CD4-positive, alpha-beta T cell treated with Interleukin-1 beta for 1 hour (primary cell): ENCODE data around the gene SHROOM3.
"Not testable (repeated sequence)": the region's sequence is repeated elsewhere in the genome, so short reads cannot be mapped to it uniquely, and the experiment has no call there.

Source experiments
- DNase-seq, 2 donors: peaks; one replicate each; pipeline ENCODE4 v3.0.0-alpha.2; 2020 to 2022

SHROOM3 gene

DNA sequence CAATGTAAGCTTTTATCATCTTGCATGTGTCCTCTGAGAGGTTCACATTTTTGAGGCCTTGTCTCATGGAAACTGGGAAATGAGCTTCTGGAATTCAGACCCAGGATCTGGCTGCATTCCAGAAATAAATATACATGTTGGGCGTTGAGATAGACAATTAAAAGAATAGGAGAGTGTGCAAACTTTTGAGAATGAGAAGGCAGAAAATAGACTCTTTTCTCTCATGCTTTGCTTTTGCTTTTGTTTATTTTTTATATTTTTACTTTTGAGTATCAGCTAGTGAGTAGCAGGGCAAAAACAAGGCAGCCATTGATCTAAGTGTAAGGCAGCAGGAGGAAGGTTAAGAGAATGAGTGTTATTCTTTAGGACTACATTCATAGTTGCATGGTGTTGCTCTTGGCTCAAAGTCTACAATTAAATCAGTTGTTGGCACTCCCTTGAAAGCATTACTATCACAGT, 12.4 kb downstream of the SHROOM3 start:
- no peak for DNase-seq

DNA sequence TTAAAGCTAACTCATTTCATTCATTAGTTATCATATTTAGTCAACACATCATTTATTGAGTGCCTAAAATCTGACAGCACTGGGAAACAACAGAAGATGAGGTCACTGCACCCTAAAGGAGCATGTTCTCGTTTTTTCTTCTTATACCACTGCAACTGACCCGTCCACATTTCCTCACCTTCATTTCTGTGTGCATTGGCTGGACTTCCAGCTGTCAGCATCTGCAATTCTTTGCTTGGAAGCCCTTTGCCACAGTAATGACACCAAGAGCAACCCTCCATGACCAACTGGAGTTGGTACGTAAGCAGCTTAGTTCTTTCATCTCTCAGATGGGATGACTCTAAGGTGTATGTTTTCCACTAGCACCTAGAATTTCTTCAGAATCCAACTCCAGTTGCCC, 13.2 kb downstream of the SHROOM3 start:
- DNase-seq: no peak

DNA sequence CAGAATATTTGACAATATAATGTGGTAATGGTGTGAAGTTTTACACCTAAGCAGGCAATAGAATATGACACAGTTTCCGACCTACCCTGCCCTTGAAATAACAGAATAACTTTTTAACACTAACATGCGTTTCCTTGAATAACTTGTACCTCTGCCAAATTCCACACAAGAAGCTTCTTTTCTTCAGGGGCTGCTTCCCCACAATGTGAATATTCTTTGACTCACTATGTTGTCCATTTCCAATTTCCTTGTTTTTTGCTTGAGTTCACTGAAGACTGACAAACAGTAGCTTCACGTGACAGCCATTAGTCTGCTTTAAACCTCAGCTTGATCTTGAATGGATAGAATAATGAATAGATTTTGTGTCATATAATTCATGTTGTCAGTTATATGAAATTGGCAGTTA, 14.3 kb downstream of the SHROOM3 start:
- DNase-seq: no peak

DNA sequence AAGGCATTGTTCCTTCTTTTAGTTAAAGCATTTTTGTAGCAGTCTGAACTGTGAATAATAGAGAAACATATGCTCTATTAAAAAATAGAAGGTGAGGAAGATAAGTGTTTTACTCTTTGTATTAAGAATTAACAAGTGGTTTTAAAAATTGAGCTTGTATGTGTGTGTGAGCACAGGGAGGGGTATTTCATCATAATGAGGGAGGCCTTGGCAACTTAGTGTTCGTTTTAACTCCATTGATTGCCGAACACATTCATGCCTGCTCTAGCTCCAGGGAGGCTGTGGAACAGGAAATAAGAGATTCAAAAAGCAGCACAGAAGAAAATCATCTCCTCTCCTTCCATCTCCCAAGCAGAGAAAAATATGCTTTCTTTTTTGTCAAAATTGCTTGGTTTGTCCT, 14.8 kb downstream of the SHROOM3 start:
- no peak for DNase-seq

DNA sequence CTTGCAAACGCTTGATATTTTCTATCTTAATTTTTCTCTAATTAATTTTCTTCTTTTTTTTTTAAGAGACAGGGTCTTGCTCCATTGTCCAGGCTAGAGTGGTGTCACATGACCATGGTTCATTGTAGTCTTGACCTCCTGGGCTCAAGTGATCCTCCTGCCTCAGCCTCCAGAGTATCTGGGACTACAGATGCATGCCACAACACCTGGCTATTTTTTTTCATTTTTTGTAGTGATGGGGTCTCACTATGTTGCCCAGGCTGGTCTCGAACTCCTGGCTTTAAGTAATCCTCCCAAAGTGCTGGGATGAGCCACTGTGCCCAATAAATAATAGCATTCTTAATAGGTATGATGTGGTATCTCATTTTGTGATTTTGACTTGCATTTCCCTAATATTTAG, 18.2 kb downstream of the SHROOM3 start:
- DNase-seq: no peak

DNA sequence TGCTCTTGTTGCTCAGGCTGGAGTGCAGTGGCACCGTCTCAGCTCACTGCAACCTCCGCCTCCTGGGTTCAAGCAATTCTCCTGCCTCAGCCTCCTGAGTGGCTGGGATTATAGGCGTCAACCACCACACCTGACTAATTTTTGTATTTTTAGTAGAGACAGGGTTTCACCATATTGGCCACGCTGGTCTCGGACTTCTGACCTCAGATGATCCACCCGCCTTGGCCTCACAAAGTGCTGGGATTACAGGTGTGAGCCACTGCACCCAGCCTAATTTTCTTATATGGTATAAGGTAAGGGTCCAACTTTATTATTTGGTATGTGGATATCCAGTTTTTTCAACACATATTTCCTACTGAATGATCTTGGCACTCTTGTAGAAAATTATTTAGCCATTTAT, 19.0 kb downstream of the SHROOM3 start:
- DNase-seq: not testable (repeated sequence)

DNA sequence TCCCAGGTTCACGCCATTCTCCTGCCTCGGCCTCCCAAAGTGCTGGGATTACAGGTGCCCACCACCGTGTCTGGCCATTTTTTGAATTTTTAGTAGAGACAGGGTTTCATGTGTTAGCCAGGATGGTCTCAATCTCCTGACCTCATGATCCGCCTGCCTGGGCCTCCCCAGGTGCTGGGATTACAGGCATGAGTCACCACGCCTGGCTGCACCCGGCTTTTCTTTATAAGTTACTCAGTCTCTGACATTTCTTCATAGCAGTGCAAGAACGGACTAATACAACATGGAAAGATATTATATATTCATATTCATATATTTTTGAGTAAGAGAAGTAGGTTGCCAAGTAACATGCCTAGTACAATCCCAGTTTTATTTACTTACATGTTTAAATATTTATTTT, 22.9 kb downstream of the SHROOM3 start:
- no peak for DNase-seq

DNA sequence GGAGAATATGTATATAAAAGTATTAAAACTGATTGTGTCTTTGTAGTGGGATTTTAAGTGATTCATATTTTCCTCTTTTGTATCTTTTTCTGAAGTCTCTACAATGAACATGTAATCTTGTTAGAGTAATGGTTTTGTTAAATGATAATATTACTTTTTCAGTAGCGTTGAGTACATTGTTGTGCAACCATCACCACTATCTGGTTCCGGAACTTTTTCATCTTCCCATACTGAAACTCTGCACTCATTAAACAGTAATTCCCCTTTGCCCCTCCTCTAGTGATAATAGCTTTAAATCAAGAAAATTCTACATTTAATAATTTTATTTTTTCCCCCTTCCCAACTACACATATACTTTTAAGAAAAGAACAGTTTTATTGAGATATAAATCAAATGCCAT, 23.3 kb downstream of the SHROOM3 start:
- no peak for DNase-seq

DNA sequence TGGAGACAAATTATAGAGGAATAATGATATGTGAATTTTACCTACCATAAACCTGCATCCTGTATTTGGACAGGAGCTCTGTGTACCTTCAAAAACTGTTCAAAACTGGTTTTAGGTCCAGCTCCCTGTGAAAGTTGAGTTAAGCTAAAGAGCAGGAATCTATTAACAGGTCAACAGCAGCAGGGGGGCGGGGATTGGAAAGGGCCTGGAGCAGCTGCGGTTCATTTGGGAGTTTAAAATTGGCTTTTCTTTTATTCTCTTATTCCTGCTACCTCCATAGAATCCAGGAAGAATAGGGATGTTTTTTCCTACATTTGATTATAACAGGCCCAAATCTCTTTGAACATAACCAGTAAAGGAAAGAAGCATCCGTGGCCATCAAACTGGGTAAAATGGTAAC, 23.8 kb downstream of the SHROOM3 start:
- DNase-seq: no peak

DNA sequence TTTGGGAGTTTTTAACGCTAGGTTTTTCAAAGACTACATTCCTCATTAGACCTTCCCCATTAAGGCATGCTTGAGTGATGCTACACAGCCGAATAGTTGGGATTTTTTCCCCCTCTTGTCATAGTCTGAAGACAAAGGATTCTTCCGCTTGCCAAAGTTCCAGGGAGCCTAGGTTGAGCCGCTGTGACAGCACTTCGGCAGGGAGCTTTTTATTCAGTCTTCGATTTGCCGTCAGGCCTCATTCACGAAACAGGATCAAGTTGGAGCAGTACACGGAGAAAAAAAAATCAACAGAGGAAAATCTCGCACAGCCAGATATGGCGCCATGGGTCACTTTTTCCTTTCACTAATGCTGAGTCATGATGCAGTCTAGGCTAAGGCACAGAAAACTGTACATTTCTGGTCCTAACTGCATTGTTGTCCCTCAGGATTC, 24.3 kb downstream of the SHROOM3 start:
- DNase-seq: no peak

DNA sequence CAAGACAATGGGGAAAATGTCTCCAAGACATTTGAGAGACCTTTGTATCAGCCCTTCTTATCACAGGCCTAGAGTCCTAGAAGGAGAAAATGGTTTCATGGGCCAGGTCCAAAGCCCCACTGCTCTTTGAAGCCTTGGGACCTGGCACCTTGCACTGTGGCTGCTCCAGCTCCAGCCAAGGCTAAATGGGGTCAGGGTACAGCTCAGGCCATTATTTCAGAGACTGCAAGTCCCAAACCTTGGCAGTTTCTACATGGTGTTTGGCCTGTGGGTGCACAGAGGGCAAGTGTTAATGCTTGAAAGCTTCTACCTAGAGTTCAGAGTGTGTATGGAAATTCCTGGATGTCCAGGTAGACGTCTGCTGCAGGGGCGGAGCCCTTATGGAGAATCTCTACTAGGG, 28.5 kb downstream of the SHROOM3 start:
- no peak for DNase-seq

DNA sequence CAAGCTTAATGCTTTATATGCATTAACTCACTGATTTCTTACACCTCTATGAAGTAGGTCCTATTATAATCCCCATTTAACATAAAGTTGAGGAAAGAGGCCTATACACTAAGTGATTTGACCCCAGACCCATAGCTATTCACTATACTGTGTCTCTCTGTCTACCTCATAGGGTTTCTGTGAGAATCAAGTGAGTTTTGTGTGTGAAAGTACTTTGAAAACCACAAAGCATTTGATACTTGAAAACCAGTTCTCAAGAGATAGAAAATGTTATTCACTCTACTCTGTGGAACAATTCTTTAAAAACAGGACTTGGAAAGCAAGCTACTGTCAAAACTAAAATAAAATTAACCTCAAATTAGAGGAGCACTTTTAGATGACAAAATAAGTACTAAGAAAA, 35.0 kb downstream of the SHROOM3 start:
- no peak for DNase-seq

DNA sequence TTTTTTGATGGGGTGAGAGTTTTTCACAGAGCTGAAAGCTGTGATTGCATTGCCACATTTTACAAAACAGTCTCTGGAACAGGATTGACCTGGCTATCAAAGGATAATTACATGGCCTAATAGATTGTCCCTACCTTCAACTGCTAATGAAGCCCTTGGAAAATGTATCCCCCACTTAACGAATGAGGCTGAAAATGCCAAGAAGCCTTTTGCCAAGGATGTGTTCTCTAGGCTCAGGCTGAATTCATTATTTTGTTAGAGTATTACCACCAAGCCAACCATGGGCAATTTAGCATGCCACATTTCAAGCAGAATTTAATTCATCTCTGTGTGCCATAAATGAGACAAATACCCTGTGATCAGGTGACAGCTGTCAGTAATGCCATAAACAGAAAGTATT, 35.5 kb downstream of the SHROOM3 start:
- no peak for DNase-seq

DNA sequence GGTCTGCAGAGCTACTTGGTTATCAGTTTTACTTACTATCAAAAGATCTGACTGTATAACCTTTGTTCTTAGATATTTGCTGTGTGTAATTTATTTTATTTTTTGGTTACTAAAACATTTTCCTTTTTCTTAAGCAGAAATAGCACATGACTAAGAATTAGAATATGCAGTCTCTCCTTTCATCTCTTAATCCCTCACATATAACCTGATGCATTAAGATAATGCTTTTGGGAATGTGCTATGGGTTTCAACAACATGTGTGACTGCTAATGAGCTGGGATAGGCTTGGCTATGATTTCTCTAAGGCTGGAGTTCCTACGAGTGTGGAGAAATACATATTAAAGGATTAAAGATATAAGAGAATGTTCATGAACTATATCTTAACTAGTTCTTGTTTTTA, 41.5 kb downstream of the SHROOM3 start:
- no peak for DNase-seq

DNA sequence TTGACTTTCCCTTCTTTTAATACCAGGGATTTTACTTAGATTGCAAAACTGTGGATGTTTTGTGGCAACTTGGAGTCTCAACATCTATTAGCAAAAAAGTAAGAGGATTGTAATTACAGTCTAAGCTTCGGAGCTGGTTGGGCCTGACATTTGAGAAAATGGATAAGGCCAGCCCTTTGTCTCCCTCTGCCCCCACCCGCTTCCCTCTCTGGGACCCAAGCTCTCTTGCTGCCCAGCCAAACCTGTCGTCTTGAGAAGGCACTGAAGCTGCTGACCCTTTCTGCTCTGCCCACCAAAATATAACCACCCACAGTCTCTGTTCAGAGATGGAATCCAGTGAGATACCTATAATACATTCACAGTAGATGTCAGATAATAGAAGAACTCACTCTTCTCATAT, 49.6 kb downstream of the SHROOM3 start:
- no peak for DNase-seq

DNA sequence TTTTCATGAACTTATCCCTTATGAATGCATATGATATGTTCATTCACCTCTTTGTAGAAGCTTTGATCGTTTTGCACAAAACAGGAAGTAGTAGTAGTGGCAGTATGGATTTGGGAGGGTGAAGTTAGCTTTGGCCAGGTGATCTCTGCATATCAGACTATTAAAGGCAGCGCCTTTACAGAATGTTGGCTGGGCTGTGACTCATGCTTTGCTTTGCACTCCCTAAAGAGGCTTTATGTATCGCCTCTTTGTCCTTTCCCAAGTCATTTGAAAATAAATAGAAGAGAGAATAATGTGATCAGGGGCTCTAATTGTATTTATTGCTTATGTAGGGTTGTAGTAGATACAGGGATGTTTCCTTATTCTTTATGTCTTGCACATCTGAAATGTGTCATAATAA, 50.4 kb downstream of the SHROOM3 start:
- no peak for DNase-seq

DNA sequence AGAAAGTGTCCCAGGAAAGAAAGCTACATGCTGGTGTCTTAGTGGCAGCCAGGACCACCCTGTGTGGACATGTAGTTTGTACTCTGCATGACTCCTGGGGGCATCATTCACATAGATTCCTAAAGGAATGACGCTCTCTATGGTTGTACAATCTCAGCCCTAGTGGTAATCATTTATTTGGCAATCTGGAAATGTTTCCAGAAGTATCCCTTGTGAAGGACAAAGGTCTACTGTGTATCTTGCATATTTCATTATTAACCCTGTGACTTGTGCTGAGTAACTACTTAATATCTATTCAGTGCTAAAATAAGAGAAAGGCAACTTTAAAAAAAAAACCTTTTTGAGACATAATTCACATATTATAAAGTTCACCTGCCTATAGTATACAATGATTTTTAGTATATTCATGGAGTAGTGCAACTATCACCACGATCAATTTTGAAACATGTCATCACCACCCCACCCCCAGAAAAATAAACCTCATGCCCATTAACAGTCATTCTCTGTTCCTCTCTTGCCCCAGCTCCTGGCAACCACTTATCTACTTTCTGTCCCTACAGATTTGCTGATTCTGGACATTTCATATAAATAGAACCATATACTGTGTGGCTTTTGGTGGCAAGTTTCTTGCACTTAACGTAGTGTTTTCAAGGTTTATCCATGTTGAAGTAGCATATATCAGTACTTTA, 51.7 kb downstream of the SHROOM3 start:
- DNase-seq: no peak

DNA sequence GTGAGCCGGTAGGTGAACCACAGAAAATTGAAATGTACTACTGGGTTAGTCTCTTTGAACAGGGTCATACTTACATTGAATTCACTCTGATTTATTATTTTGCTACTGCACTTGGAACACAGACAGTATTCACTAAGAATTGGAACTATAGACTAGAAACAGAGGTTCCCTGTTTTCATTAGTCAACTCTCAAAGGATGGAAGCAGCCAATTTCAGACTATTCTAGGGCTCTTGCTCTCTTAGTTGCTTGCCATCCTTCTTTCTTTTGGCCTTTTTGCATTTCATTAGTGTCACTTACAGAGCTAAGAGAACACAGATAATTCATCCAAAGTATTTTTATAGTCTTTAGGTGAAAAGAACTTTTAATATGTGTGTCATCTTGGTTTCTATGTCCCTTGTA, 52.6 kb downstream of the SHROOM3 start:
- DNase-seq: no peak

DNA sequence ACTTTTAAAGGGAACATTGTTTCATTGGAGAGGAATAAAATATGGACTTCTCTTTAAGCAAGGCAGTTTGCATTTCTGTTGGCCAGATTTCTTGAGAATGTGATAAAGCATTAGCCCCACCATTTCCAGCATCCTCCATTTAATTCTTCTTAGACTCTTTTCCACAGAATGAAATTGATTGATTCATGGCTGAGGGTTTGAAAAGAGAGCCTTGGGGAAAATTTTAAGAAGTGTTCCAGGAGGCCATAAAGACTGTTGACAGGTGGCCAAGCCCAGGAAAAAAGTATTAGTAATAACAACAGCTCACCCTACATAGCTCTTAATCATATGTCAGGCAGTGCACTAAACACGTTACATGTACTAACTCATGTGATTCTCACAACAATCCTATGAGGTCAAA, 53.4 kb downstream of the SHROOM3 start:
- DNase-seq: no peak

DNA sequence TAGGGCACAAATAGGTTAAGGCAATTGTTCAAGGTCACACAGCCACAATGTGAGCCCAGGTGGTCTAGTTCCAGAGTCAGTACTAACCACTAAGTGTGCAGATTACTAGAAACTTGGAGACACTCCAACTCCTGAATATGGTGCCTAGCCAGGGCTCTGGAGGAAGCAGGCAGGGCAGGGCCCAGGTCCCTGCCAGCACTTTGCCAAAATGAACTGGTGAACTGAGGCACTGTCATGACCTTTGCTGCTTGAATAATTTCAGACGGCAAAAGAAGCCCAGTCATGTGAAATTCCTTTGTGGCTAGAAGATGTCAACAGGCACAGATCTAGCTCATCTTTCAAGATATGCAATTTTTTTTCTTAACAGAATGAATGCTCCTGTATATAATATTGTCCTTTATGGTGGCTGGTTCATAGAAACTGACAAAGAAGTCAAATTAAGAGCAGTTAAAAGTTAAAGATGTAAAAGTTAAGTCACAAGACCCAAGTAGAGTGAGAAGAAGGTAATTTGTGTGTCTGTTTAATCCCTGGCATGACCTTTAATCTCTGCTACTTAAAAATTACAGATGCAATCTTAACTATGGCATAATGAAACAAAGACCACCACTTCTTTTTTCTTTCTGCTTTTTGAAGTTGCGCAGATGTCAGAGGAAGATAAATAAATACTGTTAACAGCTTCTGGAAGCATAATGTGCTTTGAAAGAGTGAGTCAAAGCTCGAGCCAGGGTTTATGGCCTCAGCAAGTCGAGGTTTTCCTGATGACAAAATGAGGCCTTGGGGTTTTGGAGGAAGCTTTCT, 54.1 kb downstream of the SHROOM3 start:
- DNase-seq: no peak

DNA sequence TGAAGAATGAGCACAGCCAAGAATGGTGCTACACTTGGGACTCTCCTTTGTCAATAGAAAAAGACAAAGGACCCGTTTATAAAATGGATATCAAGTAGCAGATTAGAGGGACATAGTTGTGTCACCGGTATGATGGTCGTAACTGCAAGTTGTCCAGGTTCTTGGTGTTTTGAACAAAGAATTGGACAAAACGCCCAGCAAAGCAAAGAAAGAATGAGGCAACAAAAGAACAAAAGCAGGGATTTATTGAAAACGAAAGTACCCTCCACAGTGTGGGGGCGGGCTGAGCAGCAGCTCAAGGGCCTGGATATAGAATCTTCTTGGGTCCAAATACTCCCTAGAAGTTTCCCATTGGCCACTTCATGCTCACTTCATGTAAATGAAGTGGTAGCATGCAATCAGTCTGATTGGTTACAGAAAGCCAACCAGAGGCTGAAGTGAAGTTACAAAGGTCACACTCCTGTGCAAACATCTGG, 54.7 kb downstream of the SHROOM3 start:
- no peak for DNase-seq

DNA sequence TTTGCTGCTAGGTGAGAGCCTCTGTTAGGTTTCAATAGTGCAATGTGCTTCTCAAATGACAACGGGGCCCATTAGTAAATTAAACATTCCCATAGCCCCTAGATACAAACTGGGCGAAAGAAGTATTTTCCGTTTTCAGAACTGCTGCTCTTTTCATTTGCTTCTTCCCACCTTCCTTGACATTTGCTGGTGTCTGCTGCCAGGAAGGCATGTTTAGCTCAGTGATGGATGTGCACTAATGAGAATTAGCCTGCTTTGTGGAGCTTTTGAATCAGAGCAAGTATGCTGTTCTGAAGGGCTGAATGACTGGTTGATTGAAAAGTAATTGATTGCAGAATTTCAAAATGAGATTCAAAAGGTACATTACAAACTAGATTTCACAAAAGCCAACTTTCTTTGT, 57.0 kb downstream of the SHROOM3 start:
- DNase-seq: no peak

DNA sequence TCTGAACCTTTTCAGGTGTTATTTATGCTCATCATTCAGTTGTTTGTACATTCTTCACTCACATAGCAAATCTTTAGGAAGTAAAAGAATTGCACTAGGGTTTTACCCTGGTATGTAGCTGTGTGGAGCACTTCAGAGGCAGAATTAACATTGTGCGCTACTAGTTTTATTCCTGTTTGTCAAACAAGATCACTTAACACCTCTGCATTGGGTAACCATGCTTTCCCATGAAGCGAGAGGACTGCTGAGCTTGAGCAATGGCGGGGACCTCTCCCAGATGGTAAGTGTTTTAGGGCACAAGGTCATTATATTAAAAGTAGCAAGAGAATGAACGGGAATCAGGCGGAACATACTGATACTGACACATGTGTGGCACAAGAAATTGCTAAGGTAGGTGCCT, 59.2 kb downstream of the SHROOM3 start:
- DNase-seq: no peak

DNA sequence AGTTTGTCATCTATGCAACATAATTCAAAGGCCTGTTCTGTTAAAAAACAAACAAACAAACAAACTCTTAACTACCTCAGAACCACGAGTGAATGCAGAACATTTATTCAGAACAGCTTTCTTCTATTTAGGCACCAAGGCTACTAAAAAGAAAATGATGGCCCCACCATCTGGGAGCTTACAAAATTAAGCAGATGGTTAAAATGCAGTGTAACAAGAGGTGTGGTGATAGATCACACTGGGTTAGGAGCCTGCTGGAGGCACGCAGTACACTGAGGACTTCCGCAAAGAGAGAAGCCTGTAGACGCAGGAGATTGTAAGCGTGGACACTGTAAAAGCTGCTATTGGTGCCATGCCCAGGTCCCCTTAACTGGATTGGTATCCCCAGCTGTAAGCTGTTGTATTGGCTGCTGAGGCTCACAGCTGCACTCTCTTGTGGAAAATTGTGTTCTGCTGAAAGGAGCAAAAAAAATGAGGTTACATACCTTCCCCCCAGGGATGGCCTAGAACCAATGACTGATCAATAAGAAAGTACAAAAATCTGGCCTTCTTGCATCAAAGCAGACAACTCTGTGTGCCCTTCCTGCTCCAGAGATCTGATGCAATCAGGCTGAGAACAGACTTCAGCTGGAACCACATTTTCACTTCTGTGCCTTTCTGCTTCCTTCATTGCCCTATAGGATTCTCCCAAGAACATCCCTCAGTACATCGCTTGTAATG, 60.0 kb downstream of the SHROOM3 start:
- no peak for DNase-seq
